ENCODE measurements around the gene POLD2.

Gene POLD2

GRCh38 chr7:44079331-44080021, 43.9 kb downstream of the POLD2 start:
- DNase-seq: no peak

- DNase-seq: no peak
Observed at GRCh38 chr7:44078521-44078920, 44.8 kb downstream of the POLD2 start.

DNA sequence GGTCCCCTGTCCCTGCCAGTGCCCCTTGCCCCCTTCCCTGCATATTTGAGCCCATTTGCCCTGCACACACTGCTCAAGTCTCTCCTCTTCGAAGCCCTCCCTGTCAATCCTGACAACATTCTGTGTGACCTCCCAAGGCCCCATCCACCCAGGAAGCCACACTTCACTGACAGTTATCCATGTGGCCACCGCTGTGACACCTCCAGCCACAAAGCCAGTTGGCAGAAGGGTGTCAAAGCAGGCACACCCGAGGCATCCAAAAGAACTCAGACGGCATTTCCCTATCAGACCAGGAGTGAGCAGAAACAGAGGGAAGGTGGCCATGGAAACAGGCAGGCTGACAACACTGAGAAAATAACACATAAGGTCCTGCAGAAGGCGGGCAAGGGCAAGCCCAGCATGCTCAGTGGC, 45.7 kb downstream of the POLD2 start:
- DNase-seq: no peak

- DNase-seq: no peak
Observed at GRCh38 chr7:44077061-44077460, 46.3 kb downstream of the POLD2 start.

- DNase-seq: no peak
Observed at GRCh38 chr7:44076101-44076895, 47.0 kb downstream of the POLD2 start.

DNA sequence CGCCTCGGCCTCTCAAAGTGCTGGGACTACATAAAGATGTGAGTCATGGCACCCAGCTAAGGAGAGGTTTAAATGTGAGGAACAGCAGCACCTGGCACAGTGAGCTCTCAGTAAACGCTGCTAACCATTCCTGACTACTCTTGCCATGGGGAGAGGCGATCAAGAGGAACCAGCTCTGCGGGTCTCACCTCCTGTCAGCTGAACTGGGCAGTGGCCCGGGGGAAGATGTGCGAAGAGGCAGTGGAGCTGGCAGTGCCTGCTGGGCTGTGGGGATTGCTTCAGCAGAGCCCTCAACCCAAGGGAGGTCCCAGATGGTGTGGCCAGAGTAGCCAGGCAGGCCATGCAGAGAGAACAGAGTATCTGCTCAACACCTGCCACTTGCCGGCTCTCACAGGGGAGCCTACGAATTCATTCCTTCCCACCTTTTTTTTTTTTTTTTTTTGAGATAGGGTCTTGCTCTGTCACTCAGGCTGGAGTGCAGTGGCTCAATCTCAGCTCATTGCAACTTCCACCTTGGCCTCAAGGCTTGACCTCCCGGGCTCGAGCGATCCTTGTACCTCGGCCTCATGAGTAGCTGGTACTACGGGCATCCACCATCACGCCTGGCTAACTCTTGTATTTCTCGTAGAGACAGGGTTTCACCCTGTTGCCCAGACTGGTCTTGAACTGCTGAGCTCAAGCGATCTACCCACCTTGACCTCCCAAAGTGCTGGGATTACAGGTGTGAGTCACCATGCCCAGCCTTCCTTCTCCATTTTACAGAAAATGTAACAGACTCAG, 47.9 kb downstream of the POLD2 start:
- no peak for DNase-seq

DNA sequence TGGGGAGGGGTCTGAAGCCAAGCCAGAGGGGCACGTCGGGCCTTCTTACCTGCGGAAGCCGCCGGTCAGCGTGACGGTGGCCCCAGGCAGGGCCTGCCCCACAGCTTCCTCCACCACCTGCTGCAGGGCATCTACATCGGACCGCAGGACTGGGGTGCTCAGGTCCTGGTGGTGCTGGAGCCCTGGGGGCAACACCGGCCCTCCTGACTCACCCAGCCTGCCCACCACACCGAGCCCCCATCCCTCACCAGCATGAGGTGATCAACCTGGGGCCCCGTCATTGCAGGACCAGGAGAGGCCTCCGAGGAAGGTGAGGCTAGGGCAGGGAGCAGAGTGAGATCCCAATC, 49.0 kb downstream of the POLD2 start:
- no peak for DNase-seq

DNA sequence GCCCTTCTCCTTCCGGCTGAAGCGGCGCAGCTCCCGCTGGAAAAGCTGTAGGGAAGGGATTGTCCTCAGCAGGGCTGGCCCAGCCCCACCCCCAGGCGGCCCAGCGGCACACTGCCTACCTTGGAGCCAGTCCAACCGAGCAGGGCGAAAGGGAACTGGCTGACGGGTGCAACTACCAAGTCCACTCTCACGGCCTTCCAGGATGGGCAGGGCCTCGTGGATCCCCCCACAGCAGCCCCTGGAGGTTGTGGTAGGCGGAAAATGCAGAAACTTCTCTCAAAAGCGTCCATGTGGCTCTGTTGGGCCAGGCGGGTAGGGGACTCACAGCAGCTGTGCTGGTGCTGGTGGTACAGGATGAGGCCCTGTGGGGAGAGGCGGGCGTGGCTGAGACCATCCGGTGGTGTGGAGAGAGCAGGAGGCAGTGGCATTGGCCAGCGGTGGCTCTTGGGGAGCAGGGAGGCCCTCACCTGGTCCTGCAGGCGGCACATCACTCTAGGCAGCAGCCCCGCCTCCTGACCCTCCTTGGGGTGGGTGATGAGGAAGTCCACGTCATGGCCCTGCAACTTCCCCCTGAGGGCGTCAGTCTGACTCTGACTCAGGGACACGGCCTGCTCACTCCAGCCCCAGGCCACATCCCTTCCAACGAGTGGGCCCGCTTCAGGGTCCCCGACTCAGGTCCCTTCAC, 49.5 kb downstream of the POLD2 start:
- peak; percentile 12 to 24 for DNase-seq

DNA sequence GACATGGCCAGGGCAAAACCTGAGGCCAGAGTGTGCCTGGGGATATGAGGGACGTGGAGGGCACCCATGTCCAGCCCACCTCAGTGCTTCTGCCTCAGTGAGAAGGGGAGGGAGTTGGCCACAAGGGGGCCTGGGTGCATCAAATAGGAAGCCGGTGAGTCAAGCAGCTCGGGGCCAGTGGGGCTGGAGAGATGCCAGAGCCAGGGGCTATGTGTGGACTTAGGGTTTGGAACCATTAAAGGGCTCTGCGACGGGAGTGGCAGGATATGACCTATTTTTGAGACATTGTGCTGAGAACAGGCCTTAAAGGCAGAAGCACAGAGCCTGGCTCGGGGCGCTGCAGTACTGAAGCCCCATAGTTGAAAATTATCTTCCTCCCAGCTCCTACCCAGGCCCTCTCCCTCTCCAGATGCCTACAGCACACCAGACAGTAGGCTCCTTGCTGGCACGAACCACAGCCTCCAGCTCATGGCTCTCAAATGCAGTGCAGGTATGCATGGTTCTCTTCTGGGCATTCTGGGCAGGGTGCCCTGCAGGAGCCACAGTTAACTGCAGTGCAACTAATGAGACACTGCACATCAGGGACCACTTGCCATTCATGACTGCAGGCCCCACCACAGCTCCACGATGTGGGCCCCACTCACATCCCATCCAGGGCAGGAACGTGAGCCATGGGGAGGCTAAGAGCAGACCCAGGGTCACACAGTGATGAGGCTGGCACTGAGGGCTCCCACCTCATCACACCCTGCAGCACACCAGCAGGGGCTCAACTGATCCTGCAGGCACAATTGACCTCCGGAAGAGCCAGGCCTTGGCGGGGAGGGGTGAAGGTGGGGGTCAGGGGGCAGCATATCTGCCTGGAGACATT, 50.8 kb downstream of the POLD2 start:
- DNase-seq: peak; percentile 26 to 36

- no peak for DNase-seq
Observed at GRCh38 chr7:44071726-44072363, 51.5 kb downstream of the POLD2 start.

DNA sequence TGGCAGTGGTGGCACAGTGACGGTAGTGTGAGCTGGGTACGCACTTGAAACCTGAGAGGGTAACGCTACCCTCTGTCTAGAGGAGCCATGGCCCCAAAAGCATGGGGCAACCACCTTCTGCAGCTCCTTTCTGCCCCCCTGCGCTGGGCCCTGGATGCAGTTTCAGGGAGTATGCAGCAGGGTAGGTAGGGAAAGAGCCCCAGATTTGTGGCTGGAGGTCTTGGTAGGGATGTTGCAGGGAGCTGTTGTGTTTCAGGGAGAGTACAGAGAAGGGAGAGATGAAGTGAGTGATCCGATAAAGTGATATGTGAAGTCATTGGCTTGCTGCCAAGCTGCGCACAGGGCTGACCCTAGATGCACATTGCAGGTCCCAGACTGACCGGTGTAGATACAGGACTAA, 55.3 kb downstream of the POLD2 start:
- DNase-seq: no peak

DNA sequence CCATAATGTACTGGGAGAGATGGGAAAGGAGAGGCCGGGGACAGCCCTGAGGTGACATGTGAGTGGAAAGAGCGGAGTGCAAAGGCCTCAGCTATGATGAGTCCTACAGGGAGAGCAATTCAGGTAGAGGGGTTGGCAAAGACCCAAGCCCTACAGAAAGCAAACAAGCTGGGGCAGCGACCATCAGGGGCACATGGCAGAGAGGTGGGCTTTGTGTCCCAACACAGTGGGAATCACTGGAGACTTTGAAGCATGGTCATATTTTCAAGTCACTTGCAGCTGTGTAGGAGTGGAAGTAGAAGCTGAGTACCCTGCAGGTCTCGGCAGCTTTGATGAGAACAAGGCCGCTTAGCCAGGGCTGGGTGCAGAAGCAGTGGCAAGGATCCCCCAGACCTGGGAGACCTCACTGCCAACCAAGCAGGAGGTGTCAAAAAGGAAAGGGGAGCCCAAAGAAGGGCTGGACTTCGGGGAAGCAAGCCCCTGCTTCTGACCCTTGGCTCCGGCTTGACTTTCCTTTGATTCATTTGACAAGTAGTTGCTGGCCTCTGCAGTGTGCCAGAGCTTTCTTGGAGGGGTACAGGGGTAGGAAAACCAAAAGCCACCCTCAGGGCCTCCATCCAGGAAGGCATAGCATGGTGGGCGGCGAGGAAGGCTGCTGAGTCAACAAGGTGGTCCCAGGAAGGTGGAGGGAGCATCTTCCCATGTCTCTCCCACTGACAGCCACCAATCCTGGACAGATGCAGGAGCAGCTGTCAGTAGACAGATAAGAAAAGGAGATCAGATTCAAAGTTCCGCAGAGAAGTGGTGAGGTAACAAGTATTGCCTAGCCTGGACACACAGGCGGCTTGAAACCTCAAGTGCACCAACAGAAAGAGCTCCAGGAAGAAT, 56.0 kb downstream of the POLD2 start:
- DNase-seq: no peak

DNA sequence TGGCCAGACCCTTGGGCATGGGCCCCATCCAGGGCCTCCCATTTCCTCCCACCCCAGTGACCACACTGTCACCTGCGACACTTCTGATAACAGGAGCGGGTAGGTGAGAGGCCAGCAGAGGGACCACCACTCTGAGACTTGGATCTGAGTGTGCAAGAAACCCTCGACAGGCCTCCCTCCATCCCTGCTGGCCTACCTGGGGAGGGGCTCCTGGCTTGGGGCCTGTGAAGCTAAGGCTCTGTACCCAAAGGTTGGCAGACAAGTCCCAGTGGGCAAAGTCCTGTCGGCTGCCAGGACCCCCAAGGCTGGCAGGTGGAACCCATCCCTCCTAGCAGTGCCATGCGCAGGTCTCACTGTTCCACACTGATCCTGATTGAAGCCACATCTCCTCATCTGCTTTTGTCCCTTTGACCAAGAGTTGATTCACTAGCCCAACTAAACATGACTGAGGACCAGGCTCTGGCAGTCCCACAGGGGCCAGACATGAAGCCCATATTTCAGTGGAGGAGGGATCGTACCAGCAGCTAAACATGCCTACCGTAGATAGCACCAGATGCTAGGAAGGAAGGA, 56.8 kb downstream of the POLD2 start:
- no peak for DNase-seq

- no peak for DNase-seq
Observed at GRCh38 chr7:44066111-44066460, 57.3 kb downstream of the POLD2 start.

DNA sequence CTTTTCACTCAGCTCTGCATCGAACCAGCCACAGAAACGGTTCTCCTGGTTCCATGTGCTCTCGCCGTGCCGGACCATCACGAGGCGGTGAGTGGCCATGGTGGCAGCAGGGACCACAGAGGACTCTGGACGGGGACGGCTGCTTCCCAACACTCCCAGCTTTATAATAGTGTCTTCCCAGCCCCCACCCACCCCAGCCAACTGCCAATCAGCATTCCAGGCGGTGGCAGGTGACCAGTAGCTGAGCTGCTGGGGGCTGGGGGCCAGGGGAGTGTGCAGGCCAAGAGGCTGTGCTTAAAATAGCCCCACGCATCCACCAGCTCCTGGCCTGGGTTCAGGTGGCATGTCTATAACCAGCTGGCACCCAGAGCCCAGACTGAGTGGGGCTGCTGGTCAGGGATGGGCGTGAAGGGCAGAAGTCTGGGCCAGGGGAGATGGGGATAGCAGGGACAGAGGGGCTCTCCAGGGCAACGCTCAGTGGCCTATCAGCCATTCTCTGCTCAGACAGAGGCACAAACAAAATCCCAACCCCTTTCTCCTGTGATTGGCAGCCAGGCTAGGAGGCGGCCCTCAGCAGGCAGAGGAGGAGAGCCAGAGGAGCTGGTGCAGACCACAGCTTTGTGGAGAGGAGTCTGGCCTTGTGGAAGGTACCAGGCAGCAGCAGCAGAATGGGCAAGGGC, 57.8 kb downstream of the POLD2 start, which contains the start of gene PGAM2:
Gene PGAM2 (minus strand): TSS at position 137 of the 680 bp plus-strand sequence. CDS start 38 bp downstream, at position 99.
- no peak for DNase-seq

GRCh38 chr7:44064791-44065430, 58.4 kb downstream of the POLD2 start:
- DNase-seq: no peak

Measured in AML-193 (cell line).